ENCODE measurements around the gene SEC16B.

SEC16B gene

DNA sequence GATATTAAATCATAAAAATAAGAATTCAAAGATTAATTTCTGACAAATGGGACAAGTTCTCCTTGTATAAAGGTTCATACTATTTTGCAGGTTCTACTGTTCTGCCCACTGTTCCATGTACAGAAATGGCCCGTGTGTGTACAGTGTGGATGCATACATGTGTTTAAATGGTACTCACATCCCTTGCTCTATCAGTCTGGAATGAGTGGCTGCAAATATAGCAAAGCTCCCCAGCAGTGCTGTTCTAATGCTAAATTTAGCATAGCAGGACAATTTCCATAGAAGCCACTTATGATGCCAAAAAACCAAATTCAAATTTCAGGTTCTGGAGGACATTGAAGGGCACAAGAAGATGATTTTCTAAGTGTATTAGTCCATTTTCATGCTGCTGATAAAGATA, 9.4 kb upstream of the SEC16B start:
- DNase-seq (ENCODE audit: low read depth in 2 of 2): no peak

DNA sequence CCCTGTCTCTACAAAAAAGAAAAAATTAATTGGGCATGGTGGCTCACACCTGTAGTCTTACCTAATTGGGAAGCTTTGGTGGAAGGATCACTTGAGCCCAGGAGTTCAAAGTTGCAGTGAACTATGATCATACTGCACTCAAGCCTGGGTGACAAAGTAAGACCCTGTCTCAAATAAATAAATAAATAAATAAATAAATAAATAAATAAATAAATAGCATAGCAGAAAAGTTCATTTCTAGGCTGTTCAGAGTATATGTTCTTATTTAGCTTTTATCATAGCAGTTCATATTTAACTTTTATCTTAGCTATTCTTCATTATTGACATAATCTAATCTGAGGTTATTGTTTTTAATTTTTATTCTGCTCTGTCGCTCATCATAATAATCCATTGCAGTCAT, 8.7 kb upstream of the SEC16B start:
- DNase-seq (ENCODE audit: low read depth in 2 of 2): no peak

- no peak for DNase-seq (ENCODE audit: low read depth in 2 of 2)
Observed at GRCh38 chr1:177977141-177977540, 7.3 kb upstream of the SEC16B start.

GRCh38 chr1:177976596-177976995, 6.7 kb upstream of the SEC16B start:
- DNase-seq (ENCODE audit: low read depth in 2 of 2): no peak

- no peak for DNase-seq (ENCODE audit: low read depth in 2 of 2)
Observed at GRCh38 chr1:177975588-177976495, 6.0 kb upstream of the SEC16B start.

DNA sequence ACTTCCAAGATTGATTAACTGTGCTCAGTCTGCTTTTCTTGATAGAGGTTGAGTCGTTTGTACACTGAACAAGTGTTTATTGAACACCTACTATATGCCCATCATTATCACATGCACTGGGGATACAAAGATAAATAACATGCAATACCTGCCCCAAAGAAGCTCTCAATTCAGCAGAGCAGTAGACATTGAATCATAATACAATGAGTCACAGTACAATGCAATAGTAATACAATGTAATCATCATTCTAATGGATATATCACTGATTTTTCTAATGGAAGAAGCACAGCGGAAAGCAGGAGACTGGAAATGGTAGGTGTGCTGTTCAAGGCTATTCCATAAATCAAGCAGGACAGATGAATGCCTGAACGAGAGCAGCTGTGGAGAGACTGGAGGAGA, 3.7 kb upstream of the SEC16B start:
- DNase-seq (ENCODE audit: low read depth in 2 of 2): no peak

DNA sequence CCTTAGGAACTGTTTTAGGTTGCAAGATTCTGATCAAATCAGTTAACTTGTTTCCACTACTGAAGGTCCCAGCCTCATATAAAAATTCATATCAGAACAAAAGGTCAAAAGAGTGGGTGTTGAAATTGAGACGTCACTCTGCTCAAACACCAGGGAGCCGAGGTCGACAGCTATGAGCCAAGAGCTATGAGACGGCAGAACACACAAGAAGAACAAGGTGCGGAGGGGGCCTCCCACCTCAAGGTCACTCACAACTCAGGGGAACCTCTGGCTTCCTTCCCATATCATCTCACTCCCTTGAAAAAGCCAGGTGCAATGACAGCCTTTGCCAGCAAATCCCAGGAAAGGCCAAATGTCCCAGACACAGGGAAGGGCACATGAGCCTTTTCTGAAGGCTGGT, 749 bp downstream of the SEC16B start:
- no peak for DNase-seq (ENCODE audit: low read depth in 2 of 2)

GRCh38 chr1:177966199-177966598, 3.7 kb downstream of the SEC16B start:
- no peak for DNase-seq (ENCODE audit: low read depth in 2 of 2)

- no peak for DNase-seq (ENCODE audit: low read depth in 2 of 2)
Observed at GRCh38 chr1:177965293-177965692, 4.6 kb downstream of the SEC16B start.

GRCh38 chr1:177964336-177964735, 5.5 kb downstream of the SEC16B start:
- no peak for DNase-seq (ENCODE audit: low read depth in 2 of 2)

DNA sequence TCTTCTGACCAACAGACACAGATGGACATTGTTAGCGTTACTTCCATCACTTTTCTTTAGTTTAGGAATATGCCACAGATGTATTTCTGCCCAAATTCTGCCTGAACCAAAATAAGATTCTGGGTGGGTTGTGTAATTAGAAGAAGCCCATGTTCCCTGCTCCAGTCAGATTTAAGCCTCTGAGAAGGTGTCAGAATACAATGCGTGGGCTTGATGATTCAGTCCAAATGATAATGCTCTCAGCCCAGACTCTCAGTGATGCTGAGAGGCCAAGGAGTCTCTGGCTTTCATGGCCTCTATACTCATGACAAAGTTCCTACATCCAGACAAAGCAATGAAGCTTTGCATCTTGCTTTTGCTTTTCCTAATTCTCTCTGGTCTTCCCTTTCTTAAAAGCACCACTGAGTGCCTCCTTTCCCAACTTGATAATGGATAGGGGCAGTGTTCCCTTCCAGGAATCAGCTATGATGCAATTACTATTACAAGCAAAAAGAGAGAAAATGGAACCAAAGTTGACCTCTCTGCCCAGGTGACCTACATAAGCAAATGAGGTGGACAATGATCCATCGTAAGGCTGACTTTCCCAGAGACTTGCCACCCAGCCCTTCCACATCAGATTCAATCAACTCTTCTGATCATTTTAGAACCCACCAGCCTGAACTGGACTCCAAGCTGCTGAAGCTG, 8.8 kb downstream of the SEC16B start:
- DNase-seq (ENCODE audit: low read depth in 2 of 2): no peak

- DNase-seq (ENCODE audit: low read depth in 2 of 2): no peak
Observed at GRCh38 chr1:177959811-177960515, 9.9 kb downstream of the SEC16B start.

- DNase-seq (ENCODE audit: low read depth in 2 of 2): no peak
Observed at GRCh38 chr1:177958092-177958491, 11.8 kb downstream of the SEC16B start.

GRCh38 chr1:177954076-177954475, 15.8 kb downstream of the SEC16B start:
- DNase-seq (ENCODE audit: low read depth in 2 of 2): no peak

GRCh38 chr1:177953549-177953948, 16.3 kb downstream of the SEC16B start:
- DNase-seq (ENCODE audit: low read depth in 2 of 2): no peak

GRCh38 chr1:177952691-177953090, 17.2 kb downstream of the SEC16B start:
- no peak for DNase-seq (ENCODE audit: low read depth in 2 of 2)

DNA sequence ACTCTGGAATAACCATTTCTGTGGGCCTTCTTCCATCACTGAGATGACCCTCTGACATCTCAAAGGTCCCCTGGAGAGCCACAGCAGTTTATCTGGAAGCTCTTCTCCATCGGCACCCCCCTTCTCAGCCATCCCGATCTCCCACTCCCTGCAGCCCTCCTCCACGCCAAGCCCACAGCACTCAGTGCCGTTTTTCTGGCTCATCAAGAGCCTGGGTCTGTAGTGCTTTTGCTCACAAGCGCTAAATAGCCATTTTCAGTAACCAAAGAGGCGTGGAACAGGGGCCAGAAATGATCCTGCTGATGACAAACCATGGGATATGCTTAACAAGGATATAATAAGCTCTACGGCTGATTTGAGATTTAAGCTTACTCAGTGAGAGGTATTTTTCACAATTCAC, 17.6 kb downstream of the SEC16B start:
- DNase-seq (ENCODE audit: low read depth in 2 of 2): no peak

DNA sequence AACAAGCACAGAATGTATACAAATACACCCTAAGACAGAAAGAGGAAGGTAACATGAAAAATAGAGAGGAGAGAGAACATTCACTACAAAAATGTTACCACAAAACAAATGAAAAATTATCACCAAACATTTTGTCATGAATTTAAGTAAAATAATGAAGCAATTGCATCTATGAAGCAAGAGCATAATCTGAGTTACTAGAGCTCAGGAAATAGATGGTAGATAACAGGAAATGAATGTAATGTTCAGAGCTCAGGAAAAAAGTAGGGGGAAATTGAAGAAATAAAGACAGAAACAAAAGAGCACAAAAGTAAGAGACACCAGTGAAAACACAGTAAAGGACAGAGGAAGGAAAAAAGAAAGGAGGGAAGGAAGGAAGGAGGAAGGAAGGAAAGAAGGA, 19.4 kb downstream of the SEC16B start:
- DNase-seq (ENCODE audit: low read depth in 2 of 2): no peak

DNA sequence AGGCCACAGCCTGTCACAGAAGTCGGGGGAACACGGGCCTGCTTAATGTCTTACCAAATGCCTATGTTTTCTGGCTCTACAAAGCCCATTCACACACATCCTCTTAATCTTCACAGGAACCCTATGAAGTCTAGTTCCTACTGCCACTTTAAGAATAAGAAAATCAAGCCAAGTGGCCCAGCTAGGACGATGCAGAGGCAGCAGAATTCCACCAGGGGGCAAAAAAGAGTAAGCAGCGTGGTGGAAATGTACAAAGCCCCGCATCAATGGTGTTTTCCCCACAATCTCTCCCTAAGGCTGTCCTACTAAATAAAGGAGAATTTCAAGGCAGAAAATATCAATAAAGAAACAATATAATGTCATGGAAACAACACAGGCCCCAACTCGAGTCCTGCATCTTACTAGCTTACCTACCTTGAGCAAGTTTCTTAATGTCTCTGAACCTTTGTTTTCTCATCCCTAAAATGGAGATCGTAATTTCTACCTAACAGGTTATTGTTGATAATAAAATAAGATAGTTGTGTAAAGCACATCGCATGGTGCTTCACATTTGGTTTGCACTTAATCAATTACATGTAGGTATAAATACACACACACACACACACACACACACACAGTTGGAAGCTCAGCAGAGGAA, 21.4 kb downstream of the SEC16B start:
- no peak for DNase-seq (ENCODE audit: low read depth in 2 of 2)

DNA sequence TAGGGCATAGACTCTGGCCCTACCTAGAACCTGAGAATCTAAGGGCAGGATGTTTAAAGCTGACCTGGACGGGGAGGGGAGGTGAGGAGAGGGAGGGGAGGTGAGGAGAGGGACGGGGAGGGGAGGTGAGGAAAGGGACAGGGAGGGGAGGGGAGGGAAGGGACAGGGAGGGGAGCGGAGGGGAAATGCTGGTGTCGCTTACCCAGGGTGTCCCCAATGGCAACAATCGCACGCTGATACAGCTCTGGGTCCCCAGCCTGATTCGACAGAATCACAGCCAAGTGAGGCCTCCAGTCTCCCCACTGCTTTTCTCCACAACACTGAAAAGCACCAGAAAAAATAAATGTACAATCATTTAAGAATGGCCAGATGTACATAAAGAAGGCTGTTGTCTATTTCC, 22.2 kb downstream of the SEC16B start:
- DNase-seq (ENCODE audit: low read depth in 2 of 2): no peak

DNA sequence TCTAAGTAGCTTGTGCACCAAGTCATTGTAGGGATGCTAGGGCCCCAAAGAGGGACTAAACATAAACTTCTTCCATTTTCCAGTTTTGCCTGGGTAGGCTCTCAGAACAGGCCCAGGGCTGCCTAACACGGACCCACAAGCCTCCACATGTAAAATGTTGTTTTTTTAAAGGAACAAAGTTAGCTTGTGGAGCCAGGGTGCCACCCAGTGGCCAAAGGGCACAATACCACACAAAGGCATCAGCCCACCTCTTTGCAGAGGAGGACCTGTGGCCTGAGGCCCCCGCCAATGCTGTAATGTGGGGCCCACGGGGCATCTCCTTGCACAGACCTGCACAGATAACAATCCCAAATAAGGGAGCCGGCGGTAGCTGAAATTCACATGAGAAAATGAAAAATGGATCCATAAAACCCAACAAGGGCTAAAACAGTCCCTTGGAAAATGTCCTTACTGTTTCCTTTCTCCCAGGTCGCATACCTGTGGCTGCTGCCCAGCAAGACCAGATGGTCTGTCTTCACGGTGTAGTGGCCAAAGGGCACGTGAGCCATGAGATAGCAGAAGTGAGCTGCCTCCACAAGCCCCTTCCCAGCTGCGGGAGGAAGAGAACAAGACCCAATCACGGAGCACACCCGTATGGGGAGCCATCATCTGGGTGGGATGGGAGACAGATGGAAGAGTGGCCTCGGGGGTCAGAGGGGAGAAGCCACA, 23.8 kb downstream of the SEC16B start:
- DNase-seq (ENCODE audit: low read depth in 2 of 2): peak in 1 of 2 experiments; percentile 22

Data from stimulated activated CD4-positive, alpha-beta T cell treated with anti-CD3 and anti-CD28 coated beads, Interleukin-12 subunit alpha, Interleukin-12 subunit beta, amount 100 ng/mL, for 24 hours (primary cell).